GM15510 (cell line): Measurements from ENCODE around the gene MPEG1.

Experiments
- POLR2A ChIP-seq: IDR thresholded peaks from 3 replicates; pipeline ENCODE4 v1.6.1; 2011; ENCODE audit warnings: borderline replicate concordance; ENCODE audit not compliant: insufficient read length; ENCODE audit errors: extremely low read depth

MPEG1 gene

DNA sequence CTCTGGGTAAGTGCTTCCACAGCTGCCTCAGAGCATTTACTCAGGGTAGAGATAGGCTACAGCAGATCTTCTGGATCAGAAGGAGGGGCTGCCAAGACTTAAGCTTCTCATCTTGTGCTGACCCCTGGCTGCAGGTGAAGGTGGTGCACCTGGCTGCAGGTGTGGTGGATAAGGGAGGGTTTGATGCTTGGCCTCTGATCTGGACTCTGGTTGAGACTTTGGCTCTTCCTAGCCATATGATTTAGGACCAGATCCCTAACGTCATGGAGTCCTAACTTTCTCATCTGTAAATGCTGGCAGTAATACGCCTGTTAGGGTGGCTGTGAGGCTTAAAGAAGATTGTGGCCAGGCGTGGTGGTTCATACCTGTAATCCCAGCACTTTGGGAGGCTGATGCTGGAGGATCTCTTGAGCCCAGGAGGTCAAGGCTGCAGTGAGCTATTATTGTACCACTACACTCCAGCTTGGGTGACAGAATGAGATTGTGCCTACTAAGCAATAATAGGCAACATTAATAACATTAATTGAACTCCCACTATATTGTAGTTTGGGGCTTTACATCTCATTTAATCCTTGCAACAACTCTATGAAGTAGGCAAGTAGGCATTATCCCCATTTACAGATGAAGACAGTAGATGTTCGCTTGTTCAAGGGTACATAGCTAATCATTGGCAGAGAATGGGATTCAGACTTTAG lies 30.1 kb downstream of the MPEG1 start:
- TF ChIP-seq POLR2A, result no peak

- TF ChIP-seq POLR2A, result no peak
Measured at GRCh38 chr11:59181746-59182456, 30.8 kb downstream of the MPEG1 start.

GRCh38 chr11:59180907-59181306 lies 31.8 kb downstream of the MPEG1 start:
- no peak for TF ChIP-seq POLR2A

GRCh38 chr11:59180168-59180776 lies 32.5 kb downstream of the MPEG1 start:
- TF ChIP-seq POLR2A, result no peak

- TF ChIP-seq POLR2A, result no peak
Measured at GRCh38 chr11:59179121-59179520, 33.6 kb downstream of the MPEG1 start.

DNA sequence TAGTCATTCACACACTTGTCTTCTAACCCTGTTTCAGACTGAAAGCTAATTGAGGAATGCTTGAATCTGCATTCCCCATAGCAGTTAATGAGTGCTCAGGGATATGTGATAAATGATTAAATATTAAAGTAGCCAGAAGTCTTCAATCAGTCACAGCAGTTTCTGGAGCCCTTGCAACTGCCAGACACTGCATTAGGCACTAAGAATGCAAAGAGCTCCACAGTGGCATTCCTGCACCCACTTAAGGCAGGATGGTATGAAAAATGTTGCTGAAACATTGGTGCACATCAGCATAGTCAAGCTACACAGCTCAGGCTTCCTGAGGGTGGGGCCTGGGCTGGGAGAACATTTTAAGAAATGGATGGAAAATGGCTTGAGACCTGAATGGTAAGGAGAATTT lies 34.3 kb downstream of the MPEG1 start:
- no peak for TF ChIP-seq POLR2A

- TF ChIP-seq POLR2A, result no peak
Measured at GRCh38 chr11:59176330-59176729, 36.4 kb downstream of the MPEG1 start.

DNA sequence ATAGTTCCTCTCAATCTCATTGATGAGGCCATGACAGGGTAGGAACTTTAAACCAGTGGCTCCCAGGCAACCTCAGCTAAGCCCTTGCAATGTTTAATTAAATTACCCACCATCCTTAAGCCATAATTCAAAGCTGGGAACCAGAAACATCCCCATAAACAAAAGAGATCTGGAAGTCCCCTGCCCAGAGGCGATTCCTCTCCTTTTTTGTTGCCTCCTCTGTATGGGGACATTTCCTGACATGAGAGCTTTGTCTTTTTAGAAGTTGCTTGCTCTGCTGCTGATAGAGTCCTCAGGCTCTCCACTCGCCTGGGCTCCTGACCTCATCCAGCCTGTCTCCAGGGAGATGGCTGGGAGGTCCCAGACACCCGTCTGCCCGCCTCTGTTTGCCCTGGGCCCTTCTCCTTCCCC lies 37.6 kb downstream of the MPEG1 start:
- no peak for TF ChIP-seq POLR2A

GRCh38 chr11:59174664-59175033 lies 38.1 kb downstream of the MPEG1 start:
- no peak for TF ChIP-seq POLR2A

- TF ChIP-seq POLR2A, result no peak
Measured at GRCh38 chr11:59173964-59174663, 38.6 kb downstream of the MPEG1 start.

DNA sequence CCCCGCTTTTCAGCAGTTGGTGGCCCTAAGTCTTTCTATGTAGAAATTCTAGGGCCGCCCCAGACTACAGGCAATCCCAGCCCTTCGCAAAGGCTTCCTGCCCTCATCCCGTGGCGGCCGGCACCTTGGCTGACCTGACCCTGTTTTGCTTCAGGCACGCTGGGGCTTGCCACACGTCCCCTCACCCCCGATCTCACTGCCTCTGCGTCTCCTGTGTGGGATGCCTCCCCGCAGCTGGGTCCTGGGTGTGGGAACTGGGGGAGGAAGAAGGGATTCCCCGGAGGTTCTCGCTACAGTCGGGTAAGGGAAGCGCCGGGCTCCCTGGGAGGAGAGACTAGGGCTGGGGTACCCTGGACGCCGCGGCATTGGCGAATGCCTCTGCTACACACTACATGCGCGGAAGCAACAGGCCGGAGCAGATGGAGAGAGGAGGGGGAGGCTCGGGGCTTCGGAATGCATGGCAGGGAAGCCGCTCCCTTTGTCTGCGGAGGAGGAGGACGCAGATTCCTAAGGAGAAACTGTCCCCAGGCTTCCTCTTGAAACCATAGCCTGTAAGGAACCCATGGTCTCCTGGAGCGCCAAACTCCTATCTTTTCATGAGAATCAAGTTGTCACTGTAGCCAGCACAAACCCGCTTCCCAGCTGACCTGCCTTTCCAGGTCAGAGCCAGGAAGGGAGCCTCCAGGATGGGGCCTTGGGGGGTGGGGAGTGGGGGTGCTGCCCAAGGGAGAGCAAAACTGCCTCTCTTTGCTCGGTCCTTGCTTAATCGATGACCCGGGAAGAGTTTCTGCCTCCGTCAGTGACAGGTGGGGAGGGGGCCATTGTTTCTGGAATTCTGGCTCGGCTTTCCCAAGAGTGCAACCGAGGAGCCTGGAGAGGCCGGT lies 39.4 kb downstream of the MPEG1 start:
- TF ChIP-seq POLR2A, result no peak

GRCh38 chr11:59172345-59173079 lies 40.2 kb downstream of the MPEG1 start:
- TF ChIP-seq POLR2A, result no peak

GRCh38 chr11:59171508-59172322 lies 41.0 kb downstream of the MPEG1 start, which contains the start of gene DTX4:
DTX4 (plus strand) TSS chr11:59172132; CDS start chr11:59172596, 464 bp downstream.
- peak; percentile 38 for TF ChIP-seq POLR2A
